NCI-H510A (cell line): Measurements from ENCODE around the gene JHY.

Source experiments
- DNase-seq: peaks from one replicate; lab custom pipeline; 2025; lab: John Stamatoyannopoulos, UW

Gene JHY

DNA sequence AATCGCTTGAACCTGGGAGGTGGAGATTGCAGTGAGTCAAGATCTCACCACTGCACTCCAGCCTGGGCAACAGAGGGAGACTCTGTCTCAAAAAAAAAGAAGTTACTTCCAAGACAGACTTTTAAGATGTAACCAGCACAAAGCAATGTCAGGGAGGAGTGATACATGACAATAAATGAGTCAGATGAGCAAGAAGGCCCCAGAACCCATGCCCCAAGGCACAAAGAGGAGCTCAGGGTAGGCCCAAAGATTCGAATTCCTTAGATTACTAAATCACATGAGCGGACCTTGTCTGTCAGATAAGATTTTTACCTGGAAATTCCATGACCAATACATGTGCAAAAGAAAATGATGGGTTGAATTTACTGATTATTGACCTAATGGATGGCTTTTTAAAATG is 10.5 kb upstream of the JHY start:
- no peak for DNase-seq

GRCh38 chr11:122874991-122875390 is 7.6 kb upstream of the JHY start:
- DNase-seq: no peak

- no peak for DNase-seq
These were observed 4.8 kb upstream of the JHY start for GRCh38 chr11:122877732-122878131.

GRCh38 chr11:122879785-122880184 is 2.8 kb upstream of the JHY start:
- no peak for DNase-seq

- DNase-seq: no peak
These were observed 492 bp downstream of the JHY start for GRCh38 chr11:122882857-122883645.

DNA sequence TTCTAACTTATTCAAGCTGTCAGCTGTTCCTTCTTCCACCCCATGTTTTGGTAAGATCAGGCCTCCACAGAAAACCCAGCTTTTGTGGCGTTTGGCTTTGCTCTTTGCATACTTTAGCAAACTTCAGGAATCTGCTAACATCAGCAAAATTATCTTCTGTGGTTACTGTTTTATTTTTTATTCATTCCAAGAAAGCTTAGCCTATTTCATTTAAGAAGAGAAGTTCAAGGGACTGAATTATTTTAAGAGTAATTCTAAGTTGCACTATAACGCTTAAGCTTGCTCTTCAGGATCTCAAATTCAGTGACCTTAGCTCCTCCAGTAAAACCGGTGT is 1.1 kb downstream of the JHY start:
- no peak for DNase-seq

GRCh38 chr11:122888162-122888561 is 5.6 kb downstream of the JHY start:
- no peak for DNase-seq

- DNase-seq: no peak
These were observed 10.6 kb downstream of the JHY start for GRCh38 chr11:122893131-122893530.

GRCh38 chr11:122895563-122895962 is 13.0 kb downstream of the JHY start:
- no peak for DNase-seq

GRCh38 chr11:122897606-122898210 is 15.1 kb downstream of the JHY start:
- no peak for DNase-seq

DNA sequence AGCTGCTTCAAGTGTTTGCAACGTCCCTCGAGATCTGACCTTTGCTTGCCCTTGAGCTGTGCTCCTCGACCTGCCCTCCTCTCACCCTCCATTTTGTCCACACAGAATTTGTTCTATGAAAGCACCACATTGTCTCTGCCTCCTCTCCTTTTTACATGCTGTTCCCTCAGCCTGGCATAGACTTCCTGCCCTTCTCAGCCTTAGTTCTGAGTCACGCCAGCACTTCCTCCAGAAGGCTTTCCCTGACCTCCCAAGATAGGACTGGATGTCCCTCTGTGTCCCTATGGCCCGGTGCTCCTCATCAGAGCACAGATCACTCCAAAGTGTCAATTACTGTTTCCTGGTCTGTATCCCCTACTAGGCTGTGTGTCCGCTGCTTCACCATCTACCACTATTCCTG is 16.2 kb downstream of the JHY start:
- no peak for DNase-seq

DNA sequence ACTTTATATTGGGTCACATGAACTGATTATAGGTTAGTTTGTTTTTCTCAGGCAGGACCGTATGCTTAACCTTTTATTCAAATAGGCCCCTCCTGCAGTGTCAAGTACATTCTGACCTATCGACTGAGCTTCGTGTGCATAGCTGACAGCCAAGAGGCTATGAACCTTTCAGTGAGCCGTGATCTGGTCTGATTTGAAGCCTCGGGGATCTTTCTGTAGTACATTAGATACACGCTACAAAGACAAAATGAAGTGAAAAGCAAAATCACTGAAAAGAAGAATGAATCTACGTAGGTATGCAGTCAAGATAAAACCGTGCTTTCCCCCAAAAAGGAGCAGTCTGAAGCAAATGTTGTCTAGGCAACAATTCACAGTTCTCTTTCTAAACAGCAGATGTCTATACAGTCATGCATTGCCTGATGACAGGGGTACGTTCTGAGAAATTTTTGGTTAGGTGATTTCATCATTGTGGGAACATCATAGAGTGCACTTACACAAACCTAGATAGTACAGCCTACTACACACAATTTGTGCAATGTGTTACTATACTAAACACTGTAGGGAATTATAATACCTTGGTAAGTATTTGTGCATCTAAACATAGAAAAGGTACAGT is 18.1 kb downstream of the JHY start:
- no peak for DNase-seq

- no peak for DNase-seq
These were observed 20.4 kb downstream of the JHY start for GRCh38 chr11:122902951-122903350.

GRCh38 chr11:122910775-122911174 is 28.2 kb downstream of the JHY start:
- DNase-seq: no peak

DNA sequence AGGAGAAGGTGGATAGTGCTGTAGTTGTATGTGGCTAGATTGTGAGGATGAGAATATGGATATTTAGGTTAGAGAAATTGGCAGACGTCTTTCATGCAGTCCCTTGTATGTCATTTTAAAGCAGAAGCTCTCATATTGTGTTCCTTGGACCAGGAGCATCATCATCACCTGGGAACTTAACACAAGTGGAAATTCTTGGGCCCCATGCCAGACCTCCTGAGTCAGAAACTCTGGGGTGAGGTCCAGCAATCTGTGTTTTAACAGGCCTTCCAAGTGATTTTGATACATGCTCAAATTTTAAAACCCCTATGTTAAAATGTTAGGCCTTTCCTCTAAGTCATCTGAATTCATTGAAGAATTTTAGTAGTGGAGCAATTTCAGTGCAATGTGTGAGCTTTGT is 34.8 kb downstream of the JHY start:
- no peak for DNase-seq

- no peak for DNase-seq
These were observed 36.2 kb downstream of the JHY start for GRCh38 chr11:122918734-122919133.

DNA sequence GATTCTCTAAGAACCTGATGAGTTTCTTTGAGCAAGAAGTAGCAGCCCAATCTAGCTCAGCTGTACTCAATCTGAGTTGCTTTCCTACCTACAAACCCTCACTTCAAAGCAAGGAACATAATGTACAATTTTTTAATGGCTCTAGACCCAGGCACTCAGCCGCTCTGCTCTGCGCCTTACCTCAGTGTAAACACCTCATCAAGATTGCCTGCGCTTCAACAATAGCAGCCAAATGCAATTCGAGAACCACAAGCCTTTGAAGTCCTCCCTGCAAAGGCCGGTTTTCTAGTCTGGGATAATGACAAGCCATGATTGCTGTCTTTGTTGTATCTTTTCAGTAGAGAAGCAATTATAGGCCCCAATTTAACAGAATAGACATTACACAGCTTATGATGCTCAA is 38.0 kb downstream of the JHY start:
- DNase-seq: no peak

DNA sequence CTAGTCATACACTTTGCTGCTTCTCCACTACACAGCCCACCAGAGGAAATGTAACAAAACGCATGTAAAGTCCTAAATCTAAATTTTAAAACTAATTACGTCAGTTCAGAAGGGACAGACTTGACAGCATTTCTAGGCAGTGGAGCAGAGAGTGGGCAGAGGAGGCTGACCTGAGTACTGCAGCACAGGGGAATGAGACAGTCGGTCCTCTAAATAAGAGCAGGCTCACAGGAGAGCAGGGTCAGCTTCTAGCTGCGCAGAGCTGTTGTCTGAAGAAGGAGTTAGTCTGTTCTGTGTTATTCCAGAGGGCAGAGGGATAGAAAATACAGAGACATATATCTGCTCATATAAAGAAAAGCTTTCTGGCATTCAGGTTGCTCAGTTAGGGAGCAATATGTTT is 40.3 kb downstream of the JHY start:
- DNase-seq: no peak

GRCh38 chr11:122923302-122923701 is 40.7 kb downstream of the JHY start:
- DNase-seq: no peak

GRCh38 chr11:122931510-122931909 is 49.0 kb downstream of the JHY start:
- DNase-seq: no peak

- no peak for DNase-seq
These were observed 50.9 kb downstream of the JHY start for GRCh38 chr11:122933416-122933815.

- no peak for DNase-seq
These were observed 55.4 kb downstream of the JHY start for GRCh38 chr11:122937983-122938382.

GRCh38 chr11:122938557-122938956 is 56.0 kb downstream of the JHY start:
- no peak for DNase-seq

- no peak for DNase-seq
These were observed 68.7 kb downstream of the JHY start for GRCh38 chr11:122951211-122951610.
